WTC11 (cell line): ENCODE measurements around the gene TRAPPC10.
A peak's percentile ranks its signal among the peaks of the same experiment; 100 is the strongest.

ENCODE experiments used
- ATF2 ChIP-seq: sonication (generic); formaldehyde crosslinking; IDR thresholded peaks from 2 replicates; pipeline ENCODE4 v1.8.1; 2022; ENCODE audit warnings: low read depth, missing genetic modification reagents, borderline replicate concordance
- CREM ChIP-seq: sonication (generic); formaldehyde crosslinking; IDR thresholded peaks from 2 replicates; pipeline ENCODE4 v1.8.1; 2022; ENCODE audit warnings: mild to moderate bottlenecking, missing genetic modification reagents, moderate library complexity
- CTCF ChIP-seq: fragments of 200-600 bp; IDR thresholded peaks from 2 replicates; pipeline ENCODE4 v1.8.0; 2022; ENCODE audit warnings: antibody characterized with exemption
- E2F1 ChIP-seq: sonication (generic); formaldehyde crosslinking; IDR thresholded peaks from 2 replicates; pipeline ENCODE4 v1.8.0; 2022; ENCODE audit warnings: mild to moderate bottlenecking, missing genetic modification reagents
- ELF4 ChIP-seq: sonication (generic); formaldehyde crosslinking; IDR thresholded peaks from 2 replicates; pipeline ENCODE4 v1.8.1; 2022; ENCODE audit warnings: low read depth, mild to moderate bottlenecking, moderate library complexity, missing genetic modification reagents
- FOXP4 ChIP-seq: sonication (generic); formaldehyde crosslinking; IDR thresholded peaks from 2 replicates; pipeline ENCODE4 v1.8.0; 2022; ENCODE audit warnings: mild to moderate bottlenecking, missing genetic modification reagents
- IRF2 ChIP-seq: sonication (generic); formaldehyde crosslinking; IDR thresholded peaks from 2 replicates; pipeline ENCODE4 v1.8.0; 2022; ENCODE audit warnings: low read depth, missing genetic modification reagents, borderline replicate concordance
- TF ChIP-seq, protein P1 (sequence below): sonication (generic); formaldehyde crosslinking; conservative IDR thresholded peaks from 2 replicates; pipeline ENCODE4 v1.8.1; 2022; ENCODE audit warnings: mild to moderate bottlenecking, missing genetic modification reagents
- TF ChIP-seq, protein P2 (sequence below): sonication (generic); formaldehyde crosslinking; IDR thresholded peaks from 2 replicates; pipeline ENCODE4 v1.8.1; 2023; ENCODE audit warnings: mild to moderate bottlenecking, missing genetic modification reagents, borderline replicate concordance

DNA sequence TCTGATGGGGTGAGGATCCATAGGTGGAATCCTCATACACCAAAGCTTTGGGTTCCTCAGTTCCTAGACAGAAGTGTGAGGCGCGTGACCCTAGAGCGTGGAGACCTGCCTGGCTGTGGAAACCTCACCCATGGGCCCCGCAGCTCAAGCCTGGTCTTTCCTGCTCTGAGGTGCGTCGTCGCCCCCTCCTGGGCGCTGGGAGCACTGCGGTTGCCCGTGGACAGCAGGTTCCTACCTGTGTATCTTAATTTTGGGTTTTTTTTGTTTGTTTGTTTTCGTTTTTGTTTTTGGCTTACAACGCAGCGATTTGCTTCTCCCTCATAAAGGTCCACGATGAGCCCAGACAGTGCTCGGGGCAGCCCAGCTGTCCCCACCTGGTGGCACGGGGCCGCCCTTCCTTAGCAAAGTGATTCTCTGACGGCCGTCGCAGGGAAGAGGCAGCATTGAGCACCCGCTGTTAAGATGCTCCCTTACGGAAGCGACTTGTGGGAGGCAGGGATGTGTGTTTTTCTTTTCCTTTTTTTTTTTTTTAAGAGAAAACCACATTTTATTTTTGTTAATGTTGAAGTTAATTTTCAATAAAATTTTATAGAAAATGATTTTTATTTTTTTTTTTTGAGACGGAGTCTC, 36.5 kb upstream of the TRAPPC10 start:
- TF ChIP-seq CTCF: peak; percentile 83
- no peak for TF ChIP-seq FOXP4 (CRISPR knock-in tag)
- no peak for TF ChIP-seq IRF2 (CRISPR knock-in tag)
- no peak for TF ChIP-seq ATF2 (CRISPR knock-in tag)
- no peak for TF ChIP-seq E2F1 (CRISPR knock-in tag)
- TF ChIP-seq CREM (CRISPR knock-in tag): no peak
- no peak for TF ChIP-seq ELF4 (CRISPR knock-in tag)
- TF ChIP-seq, protein P1, sequence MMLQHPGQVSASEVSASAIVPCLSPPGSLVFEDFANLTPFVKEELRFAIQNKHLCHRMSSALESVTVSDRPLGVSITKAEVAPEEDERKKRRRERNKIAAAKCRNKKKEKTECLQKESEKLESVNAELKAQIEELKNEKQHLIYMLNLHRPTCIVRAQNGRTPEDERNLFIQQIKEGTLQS (CRISPR knock-in tag): no peak
- TF ChIP-seq, protein P2, sequence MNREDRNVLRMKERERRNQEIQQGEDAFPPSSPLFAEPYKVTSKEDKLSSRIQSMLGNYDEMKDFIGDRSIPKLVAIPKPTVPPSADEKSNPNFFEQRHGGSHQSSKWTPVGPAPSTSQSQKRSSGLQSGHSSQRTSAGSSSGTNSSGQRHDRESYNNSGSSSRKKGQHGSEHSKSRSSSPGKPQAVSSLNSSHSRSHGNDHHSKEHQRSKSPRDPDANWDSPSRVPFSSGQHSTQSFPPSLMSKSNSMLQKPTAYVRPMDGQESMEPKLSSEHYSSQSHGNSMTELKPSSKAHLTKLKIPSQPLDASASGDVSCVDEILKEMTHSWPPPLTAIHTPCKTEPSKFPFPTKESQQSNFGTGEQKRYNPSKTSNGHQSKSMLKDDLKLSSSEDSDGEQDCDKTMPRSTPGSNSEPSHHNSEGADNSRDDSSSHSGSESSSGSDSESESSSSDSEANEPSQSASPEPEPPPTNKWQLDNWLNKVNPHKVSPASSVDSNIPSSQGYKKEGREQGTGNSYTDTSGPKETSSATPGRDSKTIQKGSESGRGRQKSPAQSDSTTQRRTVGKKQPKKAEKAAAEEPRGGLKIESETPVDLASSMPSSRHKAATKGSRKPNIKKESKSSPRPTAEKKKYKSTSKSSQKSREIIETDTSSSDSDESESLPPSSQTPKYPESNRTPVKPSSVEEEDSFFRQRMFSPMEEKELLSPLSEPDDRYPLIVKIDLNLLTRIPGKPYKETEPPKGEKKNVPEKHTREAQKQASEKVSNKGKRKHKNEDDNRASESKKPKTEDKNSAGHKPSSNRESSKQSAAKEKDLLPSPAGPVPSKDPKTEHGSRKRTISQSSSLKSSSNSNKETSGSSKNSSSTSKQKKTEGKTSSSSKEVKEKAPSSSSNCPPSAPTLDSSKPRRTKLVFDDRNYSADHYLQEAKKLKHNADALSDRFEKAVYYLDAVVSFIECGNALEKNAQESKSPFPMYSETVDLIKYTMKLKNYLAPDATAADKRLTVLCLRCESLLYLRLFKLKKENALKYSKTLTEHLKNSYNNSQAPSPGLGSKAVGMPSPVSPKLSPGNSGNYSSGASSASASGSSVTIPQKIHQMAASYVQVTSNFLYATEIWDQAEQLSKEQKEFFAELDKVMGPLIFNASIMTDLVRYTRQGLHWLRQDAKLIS (CRISPR knock-in tag): no peak
